GM18505 (cell line): ENCODE data around the gene CCL15.

Source experiments
- ATAC-seq: cut with Tn5 transposase; IDR thresholded peaks from one replicate; pipeline ENCODE4 v1.9.1; 2021; ENCODE audit not compliant: unreplicated experiment
- POLR2A ChIP-seq: IDR thresholded peaks from 4 replicates; pipeline ENCODE4 v1.6.1; 2011; ENCODE audit warnings: borderline replicate concordance; ENCODE audit not compliant: insufficient read depth, insufficient read length; ENCODE audit errors: extremely low read depth

CCL15 gene

DNA sequence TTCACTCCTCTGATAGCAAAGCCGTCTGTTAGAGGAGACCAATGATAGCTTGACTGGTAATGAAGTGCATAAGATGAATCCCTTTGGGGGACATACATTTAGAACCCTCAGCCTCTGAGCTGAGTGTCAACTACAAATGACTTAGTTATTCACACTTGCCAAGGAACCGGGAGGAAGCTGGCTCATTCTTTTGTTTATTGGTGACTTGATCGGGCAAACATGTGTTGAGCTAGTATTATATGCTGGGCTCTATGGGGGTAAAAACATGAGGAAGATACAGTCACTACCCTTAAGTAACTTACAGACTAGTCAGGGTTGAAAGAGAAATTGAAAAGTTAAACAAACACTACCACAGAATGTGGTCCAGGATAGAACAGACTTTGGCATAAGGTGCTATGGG, 23.0 kb downstream of the CCL15 start:
- no peak for TF ChIP-seq POLR2A
- no peak for ATAC-seq

DNA sequence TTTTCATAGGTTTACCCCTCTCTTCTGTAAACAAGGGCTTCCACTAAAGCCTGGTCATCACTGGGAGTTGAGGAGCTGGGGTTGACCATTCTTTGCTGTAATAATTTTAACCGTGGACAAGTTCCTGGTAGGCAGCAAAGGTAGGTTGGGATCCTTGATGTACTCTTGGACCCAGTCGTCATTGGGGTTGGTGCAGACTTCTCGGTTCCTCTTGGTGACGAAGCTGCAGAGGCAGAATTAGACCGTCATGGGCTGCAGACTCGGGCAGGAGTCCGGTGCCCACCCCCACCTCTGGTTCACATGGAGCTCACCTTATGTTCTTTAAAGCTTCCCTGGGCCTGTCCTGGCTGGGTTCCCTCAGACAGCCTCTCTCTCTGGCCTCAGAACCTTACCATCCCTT, 23.8 kb downstream of the CCL15 start:
- TF ChIP-seq POLR2A = no peak
- no peak for ATAC-seq

DNA sequence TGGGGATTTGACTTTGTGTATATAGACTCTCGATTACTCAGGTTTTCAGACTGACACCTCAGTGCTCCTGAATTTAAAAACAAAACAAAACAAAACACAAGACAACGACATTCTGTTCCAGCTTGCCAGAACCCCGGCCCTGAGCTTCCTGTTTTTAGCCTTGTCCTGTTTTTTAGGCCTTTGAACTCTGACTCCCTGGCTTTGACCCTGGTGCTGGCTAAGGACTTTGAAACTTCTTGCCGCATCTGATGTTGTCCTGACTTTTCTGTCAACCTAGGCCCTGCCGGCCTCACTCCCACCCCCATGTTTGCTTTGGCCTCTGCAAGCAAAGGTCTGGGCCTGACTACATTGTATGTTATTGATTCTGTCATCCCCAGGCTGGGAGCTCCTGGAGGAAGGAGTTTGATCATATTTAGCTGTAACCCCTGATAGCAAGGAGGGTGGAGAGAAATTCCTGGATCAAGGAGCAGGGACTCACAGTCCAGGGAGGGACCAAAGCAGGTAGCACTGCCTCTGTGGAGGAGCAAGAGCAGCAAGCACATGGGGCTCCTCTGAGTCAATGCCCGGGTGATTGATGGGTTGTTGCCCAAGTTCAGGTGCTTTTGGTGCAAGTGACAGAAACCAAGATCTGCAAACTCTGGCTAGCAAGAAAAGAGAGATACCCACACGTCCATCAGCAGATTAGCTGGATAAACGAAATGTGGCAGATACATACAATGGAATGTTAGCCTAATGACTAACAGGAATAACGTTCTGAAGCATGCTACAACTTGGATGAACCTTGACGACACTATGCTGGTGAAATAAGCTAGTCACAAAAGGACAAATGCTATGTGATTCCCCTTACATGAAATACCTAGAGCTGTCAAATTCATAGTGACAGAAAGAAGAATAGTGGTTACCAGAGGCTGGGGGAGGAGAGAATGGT, 27.8 kb downstream of the CCL15 start:
- no peak for TF ChIP-seq POLR2A
- no peak for ATAC-seq

DNA sequence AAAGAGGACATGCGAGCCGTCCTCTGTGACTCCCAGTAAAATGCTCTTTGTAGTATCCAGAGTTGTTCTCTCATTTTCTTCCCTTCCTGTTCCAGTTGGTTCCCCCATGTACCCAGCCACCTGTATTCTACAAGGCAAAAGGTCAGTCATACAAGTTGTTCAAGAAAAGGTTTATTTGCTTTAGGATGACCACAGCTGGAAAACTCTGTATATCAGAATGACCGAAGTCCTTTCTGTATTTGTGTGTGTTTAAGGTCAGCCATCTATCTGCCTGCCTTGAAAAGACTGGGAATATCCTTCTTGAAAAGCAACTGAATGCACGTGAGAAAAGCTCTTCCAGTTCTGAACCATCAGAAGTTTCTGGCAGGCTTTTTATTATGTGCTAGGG, 28.4 kb downstream of the CCL15 start:
- no peak for TF ChIP-seq POLR2A
- ATAC-seq = no peak

DNA sequence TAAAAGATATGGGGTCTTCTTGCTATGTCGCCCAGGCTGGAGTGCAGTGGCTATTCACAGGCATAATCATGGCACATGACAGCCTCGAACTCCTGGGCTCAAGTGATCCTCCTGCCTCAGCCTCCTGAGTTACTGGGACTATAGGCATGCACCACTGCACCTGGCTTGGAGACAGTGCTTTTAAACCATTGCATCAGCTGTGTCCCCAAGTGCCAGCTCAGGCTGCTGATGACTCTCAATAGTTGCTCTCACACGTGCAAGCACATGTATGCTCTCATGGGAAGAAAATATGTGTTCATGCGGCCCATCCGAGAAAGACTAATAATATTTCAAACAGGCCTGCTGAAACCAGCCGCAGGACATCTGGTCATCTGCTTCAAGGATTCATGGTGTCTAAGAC, 28.8 kb downstream of the CCL15 start:
- ATAC-seq = no peak
- TF ChIP-seq POLR2A = no peak

DNA sequence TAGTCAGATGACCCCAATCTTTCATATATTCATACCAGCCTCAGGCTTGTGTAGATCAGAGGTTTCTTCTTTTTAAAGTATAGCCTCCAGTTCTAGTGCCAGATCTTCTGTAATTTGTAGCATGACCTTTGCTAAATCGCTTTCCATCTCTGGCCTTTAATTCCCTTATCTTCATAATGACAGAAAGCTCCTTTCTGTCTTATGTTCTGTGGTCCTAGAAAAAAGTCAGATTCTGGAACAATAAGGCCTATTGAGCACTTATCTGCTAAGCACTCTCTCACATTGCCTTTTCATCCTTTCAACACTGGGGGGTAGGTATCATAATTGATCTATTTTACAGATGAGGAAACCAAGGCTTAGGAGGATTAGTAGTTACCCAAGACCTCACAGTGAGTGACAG, 29.3 kb downstream of the CCL15 start:
- no peak for TF ChIP-seq POLR2A
- no peak for ATAC-seq

DNA sequence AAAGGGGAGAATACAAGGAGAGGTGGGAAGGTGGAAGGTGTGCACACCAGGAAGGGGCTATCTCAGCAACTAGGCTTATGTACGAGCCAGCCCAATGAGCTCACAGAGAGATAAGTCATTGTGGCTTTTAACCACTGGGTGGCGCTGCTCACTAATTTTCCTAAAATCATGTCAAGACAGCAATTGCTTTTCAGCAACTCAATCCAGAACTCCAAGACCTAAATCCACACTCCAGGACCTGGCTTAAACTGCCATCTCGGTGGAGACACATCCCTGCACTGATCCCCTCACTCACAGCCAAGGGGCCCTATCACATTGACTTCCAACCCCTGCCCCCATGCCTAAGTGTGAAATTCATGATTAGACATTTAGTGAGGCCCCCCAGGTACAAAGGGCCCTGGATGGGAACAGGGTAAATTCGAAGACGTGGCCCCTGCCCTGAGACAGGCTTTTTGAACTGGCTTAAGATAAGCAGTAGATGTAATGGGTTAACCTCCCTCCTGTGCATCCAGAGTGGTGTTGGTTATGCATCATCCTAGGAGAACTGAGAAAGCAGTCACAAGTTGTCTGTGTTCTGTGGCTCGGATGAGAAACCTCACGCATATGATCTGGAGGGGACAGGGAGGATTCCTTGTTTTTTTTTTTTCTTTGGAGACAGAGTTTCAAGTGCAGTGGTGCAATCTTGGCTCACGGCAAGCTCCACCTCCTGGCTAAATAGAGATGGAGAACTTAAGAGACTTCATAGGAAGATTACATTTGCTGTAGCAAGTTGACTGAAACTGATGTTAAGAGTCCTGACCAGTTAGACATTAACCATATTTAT, 31.6 kb downstream of the CCL15 start:
- ATAC-seq = no peak
- TF ChIP-seq POLR2A = no peak

DNA sequence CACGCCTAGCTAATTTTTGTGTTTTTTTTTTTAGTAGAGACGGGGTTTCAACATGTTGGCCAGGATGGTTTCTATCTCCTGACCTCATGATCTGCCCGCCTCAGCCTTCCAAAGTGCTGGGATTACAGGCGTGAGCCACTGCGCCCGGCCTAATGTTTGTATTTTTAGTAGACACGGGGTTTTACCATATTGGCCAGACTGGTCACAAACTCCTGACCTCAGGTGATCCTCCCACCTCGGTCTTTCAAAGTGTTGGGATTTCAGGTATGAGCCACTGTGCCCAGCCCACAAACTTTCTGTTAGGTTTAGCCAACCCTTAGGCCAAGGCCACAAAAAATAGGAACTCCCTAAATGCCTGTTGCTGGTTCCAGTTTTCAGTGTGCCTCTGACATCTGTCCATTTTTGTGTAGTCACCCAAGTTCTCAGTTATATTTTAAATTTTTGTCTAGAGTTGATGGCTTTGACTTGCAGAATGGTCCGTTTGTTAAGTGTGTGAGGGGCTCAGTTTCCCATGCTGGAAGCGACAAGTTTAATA, 32.8 kb downstream of the CCL15 start:
- TF ChIP-seq POLR2A = no peak
- ATAC-seq = no peak

DNA sequence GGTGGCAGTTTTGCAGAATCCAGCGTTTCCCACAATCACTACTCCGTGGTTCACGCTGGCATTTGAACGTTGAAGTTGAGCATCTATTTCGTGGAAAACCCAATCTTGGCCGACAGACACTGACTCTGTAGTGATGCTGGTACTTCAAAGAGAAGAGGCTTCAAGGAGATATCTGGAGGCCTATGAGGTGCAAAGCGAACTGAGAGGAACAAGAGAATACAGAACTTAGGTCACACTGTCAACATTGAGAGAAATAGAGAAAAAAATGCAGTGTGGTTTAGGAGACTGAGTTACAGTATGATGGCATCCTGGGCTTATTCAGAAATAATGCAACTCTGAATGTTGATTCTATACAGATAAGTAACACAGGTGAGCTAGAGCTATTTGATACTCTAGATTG, 36.1 kb downstream of the CCL15 start:
- no peak for TF ChIP-seq POLR2A
- ATAC-seq = no peak

DNA sequence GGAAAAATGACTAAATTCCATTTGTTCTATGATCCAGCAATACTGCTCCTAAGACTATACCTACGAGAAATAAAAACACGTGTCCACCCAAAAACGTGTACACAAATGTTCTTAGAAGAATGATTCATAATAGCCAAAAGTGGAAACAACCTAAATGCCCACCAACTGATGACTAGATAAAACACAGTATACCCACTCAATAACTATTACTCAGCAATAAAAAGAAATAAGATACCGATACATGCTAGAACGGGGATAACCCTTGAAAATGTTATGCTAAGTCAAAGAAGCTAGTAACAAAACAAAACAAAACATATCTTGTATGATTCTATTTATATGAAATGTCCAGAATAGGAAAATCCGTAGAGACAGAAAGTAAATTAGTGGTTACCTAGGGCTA, 37.7 kb downstream of the CCL15 start:
- no peak for TF ChIP-seq POLR2A
- no peak for ATAC-seq

DNA sequence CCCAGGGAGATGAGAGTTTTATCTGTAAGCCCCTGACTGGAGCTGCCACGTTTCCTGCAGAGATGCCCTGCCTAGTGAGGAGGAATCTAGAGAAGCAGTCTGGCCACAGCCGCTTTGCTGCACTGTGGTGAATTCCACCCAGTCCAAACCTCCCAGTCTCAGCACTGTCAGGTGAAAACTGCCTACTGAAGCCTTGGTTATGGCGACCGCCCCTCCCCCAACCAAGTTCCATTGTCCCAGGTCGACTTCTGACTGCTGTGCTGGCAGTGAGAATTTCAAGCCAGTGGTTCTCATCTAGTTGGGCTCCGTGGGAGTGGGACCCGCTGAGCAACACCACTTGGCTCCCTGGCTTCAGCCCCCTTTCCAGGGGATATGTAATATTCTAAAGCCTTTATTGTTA, 47.6 kb downstream of the CCL15 start:
- no peak for TF ChIP-seq POLR2A
- no peak for ATAC-seq

DNA sequence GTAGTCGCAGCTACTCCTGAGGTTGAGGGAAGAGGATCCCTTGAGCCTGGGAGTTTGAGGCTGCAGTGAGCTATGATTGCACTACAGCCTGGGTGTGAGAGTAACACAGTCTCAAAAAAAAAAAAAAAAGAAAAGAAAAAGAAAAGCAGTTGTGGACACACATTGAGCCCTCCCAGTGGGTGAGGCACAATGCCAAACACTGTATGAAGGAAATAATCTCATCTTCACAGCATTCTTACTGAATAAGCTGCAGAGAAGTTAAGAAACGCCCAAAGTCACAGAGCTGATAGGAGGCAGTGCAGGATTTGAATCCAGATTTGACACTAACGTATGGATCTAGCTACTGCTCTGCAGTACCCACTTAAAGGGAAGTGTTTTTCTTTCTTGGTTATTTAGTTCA, 52.0 kb downstream of the CCL15 start:
- TF ChIP-seq POLR2A = no peak
- ATAC-seq = no peak

DNA sequence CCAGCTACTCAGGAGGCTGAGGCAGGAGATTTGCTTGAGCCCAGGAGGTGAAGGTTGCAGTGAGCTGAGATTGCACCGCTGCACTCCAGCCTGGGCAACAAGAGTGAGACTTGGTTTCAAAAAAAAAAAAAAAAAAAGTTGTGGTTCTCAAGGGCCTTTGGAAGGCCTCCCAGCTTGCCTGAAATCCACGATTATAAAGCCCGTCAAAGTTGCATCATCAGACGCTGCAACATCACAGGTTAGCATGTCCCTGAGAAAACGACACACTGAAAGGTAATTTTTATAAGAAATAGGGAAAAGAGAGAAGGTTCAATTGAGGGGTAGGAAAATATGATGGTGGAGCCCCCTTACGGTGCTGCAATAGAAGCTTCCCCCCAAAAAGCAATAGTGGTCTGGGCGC, 53.3 kb downstream of the CCL15 start:
- no peak for ATAC-seq
- no peak for TF ChIP-seq POLR2A
